Peyer's patch (tissue), 4 donors: ENCODE results near the gene KLHL7.

Source experiments
- POLR2A ChIP-seq, 2 donors: fragments of 450-650 bp; IDR thresholded peaks; one replicate each; pipeline ENCODE4 v1.5.1; 2017; ENCODE audit warnings: antibody characterized with exemption in 2 of 2, mild to moderate bottlenecking in 2 of 2, moderate library complexity in 2 of 2
- TF ChIP-seq, protein P1 (sequence below), 6 experiments: fragments of 450-650 bp in 4 of 6; fragments of 200-600 bp in 2 of 6; sonication (generic) in 1 of 6; IDR thresholded peaks; one replicate each; pipeline ENCODE4 v1.5.1; 2017 to 2019; ENCODE audit warnings: antibody characterized with exemption in 6 of 6, mild to moderate bottlenecking in 3 of 6, moderate library complexity in 1 of 6

DNA sequence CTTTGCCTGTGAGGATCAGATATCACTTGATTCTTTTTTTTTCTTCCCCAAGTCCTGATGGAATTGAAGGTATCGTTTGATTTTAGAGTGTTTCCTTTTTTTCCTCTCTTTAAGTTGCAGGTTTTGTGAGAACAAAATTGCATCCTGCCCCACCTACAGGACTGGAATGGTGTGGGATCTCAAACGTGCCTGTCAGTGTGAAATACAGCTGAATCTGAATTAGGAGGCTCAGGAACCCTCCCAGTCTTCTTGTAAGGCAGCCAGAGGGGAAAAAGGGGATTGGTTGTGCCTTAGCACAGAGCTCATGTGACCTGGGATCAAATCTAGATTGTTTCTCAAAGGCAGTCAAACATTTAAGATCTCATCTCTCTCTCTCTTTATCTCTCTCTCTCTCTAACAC lies 32.7 kb upstream of the KLHL7 start:
- TF ChIP-seq, protein P1, sequence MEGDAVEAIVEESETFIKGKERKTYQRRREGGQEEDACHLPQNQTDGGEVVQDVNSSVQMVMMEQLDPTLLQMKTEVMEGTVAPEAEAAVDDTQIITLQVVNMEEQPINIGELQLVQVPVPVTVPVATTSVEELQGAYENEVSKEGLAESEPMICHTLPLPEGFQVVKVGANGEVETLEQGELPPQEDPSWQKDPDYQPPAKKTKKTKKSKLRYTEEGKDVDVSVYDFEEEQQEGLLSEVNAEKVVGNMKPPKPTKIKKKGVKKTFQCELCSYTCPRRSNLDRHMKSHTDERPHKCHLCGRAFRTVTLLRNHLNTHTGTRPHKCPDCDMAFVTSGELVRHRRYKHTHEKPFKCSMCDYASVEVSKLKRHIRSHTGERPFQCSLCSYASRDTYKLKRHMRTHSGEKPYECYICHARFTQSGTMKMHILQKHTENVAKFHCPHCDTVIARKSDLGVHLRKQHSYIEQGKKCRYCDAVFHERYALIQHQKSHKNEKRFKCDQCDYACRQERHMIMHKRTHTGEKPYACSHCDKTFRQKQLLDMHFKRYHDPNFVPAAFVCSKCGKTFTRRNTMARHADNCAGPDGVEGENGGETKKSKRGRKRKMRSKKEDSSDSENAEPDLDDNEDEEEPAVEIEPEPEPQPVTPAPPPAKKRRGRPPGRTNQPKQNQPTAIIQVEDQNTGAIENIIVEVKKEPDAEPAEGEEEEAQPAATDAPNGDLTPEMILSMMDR (IDR thresholded peaks at IDR 0.05): no peak
- TF ChIP-seq POLR2A (IDR thresholded peaks at IDR 0.05): no peak
